Astrocyte (in vitro differentiated cells and primary cell): ENCODE results near the gene HES3.

Experiments used
- EZH2 ChIP-seq: IDR thresholded peaks from 2 replicates; pipeline ENCODE4 v1.6.1; 2012; ENCODE audit warnings: mild to moderate bottlenecking, low read length, inconsistent platforms; ENCODE audit not compliant: insufficient read depth
- TF ChIP-seq, protein P1 (sequence below): IDR thresholded peaks from 2 replicates; pipeline ENCODE4 v1.5.1; 2011; ENCODE audit warnings: low read depth, mild to moderate bottlenecking, inconsistent platforms, low read length, moderate library complexity; ENCODE audit not compliant: insufficient read depth

DNA sequence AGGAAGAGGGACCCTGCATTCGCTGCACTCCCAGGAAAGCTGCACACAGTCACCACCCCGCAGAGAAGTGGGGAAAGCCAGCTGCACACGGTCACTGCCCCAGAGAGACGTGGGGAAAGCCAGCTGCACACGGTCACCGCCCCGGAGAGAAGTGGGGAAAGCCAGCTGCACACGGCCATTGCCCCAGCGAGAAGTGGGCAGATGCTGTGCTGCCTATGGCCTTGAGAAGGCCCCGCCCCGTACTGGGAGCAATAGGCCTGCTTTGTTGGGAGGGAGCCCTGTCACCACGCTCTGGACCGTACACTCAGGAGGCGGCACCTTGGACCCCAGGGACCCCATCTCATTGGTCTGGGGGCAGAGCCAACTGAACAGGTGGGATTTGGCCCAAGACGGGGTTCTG is 21.2 kb downstream of the HES3 start:
- TF ChIP-seq, protein P1, sequence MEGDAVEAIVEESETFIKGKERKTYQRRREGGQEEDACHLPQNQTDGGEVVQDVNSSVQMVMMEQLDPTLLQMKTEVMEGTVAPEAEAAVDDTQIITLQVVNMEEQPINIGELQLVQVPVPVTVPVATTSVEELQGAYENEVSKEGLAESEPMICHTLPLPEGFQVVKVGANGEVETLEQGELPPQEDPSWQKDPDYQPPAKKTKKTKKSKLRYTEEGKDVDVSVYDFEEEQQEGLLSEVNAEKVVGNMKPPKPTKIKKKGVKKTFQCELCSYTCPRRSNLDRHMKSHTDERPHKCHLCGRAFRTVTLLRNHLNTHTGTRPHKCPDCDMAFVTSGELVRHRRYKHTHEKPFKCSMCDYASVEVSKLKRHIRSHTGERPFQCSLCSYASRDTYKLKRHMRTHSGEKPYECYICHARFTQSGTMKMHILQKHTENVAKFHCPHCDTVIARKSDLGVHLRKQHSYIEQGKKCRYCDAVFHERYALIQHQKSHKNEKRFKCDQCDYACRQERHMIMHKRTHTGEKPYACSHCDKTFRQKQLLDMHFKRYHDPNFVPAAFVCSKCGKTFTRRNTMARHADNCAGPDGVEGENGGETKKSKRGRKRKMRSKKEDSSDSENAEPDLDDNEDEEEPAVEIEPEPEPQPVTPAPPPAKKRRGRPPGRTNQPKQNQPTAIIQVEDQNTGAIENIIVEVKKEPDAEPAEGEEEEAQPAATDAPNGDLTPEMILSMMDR = no peak
- no peak for TF ChIP-seq EZH2
